ENCODE data around the gene ENOX1.

The ENOX1 gene

GRCh38 chr13:43489233-43489632, 297.5 kb downstream of the ENOX1 start:
- no peak for TF ChIP-seq POLR2AphosphoS5 (IDR thresholded peaks at IDR 0.05; ENCODE audit: low read depth, low read length)
- no peak for TF ChIP-seq SIN3A (IDR thresholded peaks at IDR 0.05; ENCODE audit: borderline replicate concordance, insufficient read depth, low read length)
- TF ChIP-seq FOXP2 (optimal IDR thresholded peaks at IDR 0.05; ENCODE audit: borderline replicate concordance, extremely low read depth, extremely low read length, insufficient read depth): no peak
- TF ChIP-seq TAF1 (IDR thresholded peaks at IDR 0.05; ENCODE audit: borderline replicate concordance, insufficient read depth, low read length): no peak
- TF ChIP-seq REST (IDR thresholded peaks at IDR 0.05; ENCODE audit: insufficient read depth in 1 of 2, low read depth in 2 of 2, low read length in 2 of 2): no peak

- no peak for TF ChIP-seq SIN3A (IDR thresholded peaks at IDR 0.05; ENCODE audit: borderline replicate concordance, insufficient read depth, low read length)
- no peak for TF ChIP-seq FOXP2 (optimal IDR thresholded peaks at IDR 0.05; ENCODE audit: borderline replicate concordance, extremely low read depth, extremely low read length, insufficient read depth)
- no peak for TF ChIP-seq TAF1 (IDR thresholded peaks at IDR 0.05; ENCODE audit: borderline replicate concordance, insufficient read depth, low read length)
- no peak for TF ChIP-seq REST (IDR thresholded peaks at IDR 0.05; ENCODE audit: insufficient read depth in 1 of 2, low read depth in 2 of 2, low read length in 2 of 2)
- TF ChIP-seq POLR2AphosphoS5 (IDR thresholded peaks at IDR 0.05; ENCODE audit: low read depth, low read length): no peak
These were observed 298.9 kb downstream of the ENOX1 start for GRCh38 chr13:43487885-43488284.

- TF ChIP-seq REST (IDR thresholded peaks at IDR 0.05; ENCODE audit: insufficient read depth in 1 of 2, low read depth in 2 of 2, low read length in 2 of 2) (no peak), FOXP2 (optimal IDR thresholded peaks at IDR 0.05; ENCODE audit: borderline replicate concordance, extremely low read depth, extremely low read length, insufficient read depth) (no peak), POLR2AphosphoS5 (IDR thresholded peaks at IDR 0.05; ENCODE audit: low read depth, low read length) (no peak), SIN3A (IDR thresholded peaks at IDR 0.05; ENCODE audit: borderline replicate concordance, insufficient read depth, low read length) (no peak), TAF1 (IDR thresholded peaks at IDR 0.05; ENCODE audit: borderline replicate concordance, insufficient read depth, low read length) (no peak)
These were observed 299.3 kb downstream of the ENOX1 start for GRCh38 chr13:43487461-43487860.

- TF ChIP-seq FOXP2 (optimal IDR thresholded peaks at IDR 0.05; ENCODE audit: borderline replicate concordance, extremely low read depth, extremely low read length, insufficient read depth) (no peak), REST (IDR thresholded peaks at IDR 0.05; ENCODE audit: insufficient read depth in 1 of 2, low read depth in 2 of 2, low read length in 2 of 2) (no peak), POLR2AphosphoS5 (IDR thresholded peaks at IDR 0.05; ENCODE audit: low read depth, low read length) (no peak), SIN3A (IDR thresholded peaks at IDR 0.05; ENCODE audit: borderline replicate concordance, insufficient read depth, low read length) (no peak), TAF1 (IDR thresholded peaks at IDR 0.05; ENCODE audit: borderline replicate concordance, insufficient read depth, low read length) (no peak)
These were observed 302.1 kb downstream of the ENOX1 start for GRCh38 chr13:43484432-43485225.

Data from PFSK-1 (cell line).